Uterus (tissue), 2 donors: ENCODE measurements around the gene LPP.

Source experiments
- POLR2A ChIP-seq, 2 donors: fragments of 450-650 bp; IDR thresholded peaks; one replicate each; pipeline ENCODE4 v1.6.1; 2016; ENCODE audit warnings: antibody characterized with exemption in 2 of 2, mild to moderate bottlenecking in 1 of 2, moderate library complexity in 1 of 2
- TF ChIP-seq, protein P1 (sequence below), 4 experiments: fragments of 200-600 bp in 2 of 4; fragments of 450-650 bp in 2 of 4; sonication (generic) in 2 of 4; IDR thresholded peaks; one replicate each; pipeline ENCODE4 v1.5.1; 2016 to 2019; ENCODE audit warnings: antibody characterized with exemption in 4 of 4, mild to moderate bottlenecking in 2 of 4, moderate library complexity in 1 of 4

DNA sequence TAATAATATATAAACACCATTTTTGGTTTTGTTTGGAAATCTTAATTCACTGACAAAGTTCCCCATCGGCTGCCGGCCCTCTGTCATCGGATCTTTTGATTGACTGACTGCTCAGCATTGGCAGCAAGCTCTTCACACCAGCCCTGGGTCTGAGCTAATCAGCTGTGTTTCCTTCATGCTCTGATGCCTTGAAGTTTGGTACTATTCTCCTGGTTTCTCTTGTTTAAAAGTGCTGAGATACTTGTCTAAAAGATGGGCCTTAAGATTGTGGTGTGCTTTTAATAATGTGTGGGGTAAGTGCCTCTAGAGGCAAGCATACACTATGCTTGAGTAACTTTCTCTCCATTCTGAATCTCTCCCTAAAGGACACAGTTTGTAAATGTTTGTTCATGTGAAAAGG lies 602.3 kb downstream of the LPP start:
- no peak for TF ChIP-seq POLR2A (IDR thresholded peaks at IDR 0.05)
- TF ChIP-seq, protein P1, sequence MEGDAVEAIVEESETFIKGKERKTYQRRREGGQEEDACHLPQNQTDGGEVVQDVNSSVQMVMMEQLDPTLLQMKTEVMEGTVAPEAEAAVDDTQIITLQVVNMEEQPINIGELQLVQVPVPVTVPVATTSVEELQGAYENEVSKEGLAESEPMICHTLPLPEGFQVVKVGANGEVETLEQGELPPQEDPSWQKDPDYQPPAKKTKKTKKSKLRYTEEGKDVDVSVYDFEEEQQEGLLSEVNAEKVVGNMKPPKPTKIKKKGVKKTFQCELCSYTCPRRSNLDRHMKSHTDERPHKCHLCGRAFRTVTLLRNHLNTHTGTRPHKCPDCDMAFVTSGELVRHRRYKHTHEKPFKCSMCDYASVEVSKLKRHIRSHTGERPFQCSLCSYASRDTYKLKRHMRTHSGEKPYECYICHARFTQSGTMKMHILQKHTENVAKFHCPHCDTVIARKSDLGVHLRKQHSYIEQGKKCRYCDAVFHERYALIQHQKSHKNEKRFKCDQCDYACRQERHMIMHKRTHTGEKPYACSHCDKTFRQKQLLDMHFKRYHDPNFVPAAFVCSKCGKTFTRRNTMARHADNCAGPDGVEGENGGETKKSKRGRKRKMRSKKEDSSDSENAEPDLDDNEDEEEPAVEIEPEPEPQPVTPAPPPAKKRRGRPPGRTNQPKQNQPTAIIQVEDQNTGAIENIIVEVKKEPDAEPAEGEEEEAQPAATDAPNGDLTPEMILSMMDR (IDR thresholded peaks at IDR 0.05): no peak
